SK-N-SH (cell line): ENCODE measurements around the gene MSTN. TPM values are rescaled to one million over a fixed set of nuclear protein-coding genes. Genes with fewer than 3 reads are reported as not detected.

Source experiments
- CTCF ChIA-PET: fragments of 300-600, 350-600 bp; formaldehyde crosslinking; extraction: SDS; loops from one replicate; lab custom pipeline; 2021; lab: Yijun Ruan, JAX
- POLR2A ChIA-PET: fragments of 350-600 bp; sonication (Branson Sonifier 250); formaldehyde crosslinking; extraction: SDS; loops from one replicate; lab custom pipeline; 2020; ENCODE audit warnings: antibody characterized with exemption, inconsistent platforms; lab: Yijun Ruan, JAX
- DNase-seq: peaks from one replicate; pipeline ENCODE4 v3.0.0; 2012
- H2AFZ ChIP-seq: fragments of 200-600 bp; sonication (generic); 2 replicates; pipeline ENCODE4 v1.8.1; 2016; ENCODE audit warnings: antibody characterized with exemption, mild to moderate bottlenecking, low read depth
- H3F3A ChIP-seq: fragments of 200-600 bp; sonication (generic); replicated peaks from 2 replicates; pipeline ENCODE3; 2016; ENCODE audit warnings: antibody characterized with exemption, mild to moderate bottlenecking; ENCODE audit not compliant: insufficient read depth
- H3K27ac ChIP-seq, 2 experiments: fragments of 200-500 bp in 1 of 2; fragments of 200-600 bp in 1 of 2; sonication (Bioruptor generic) in 1 of 2; sonication (generic), shearing (Covaris generic) in 1 of 2; 2 replicates each; pipeline versions ENCODE4 v1.5.1 to v1.6.1; 2014 to 2016; ENCODE audit warnings: low read depth in 2 of 2, inconsistent platforms in 1 of 2, low read length in 1 of 2, mild to moderate bottlenecking in 1 of 2, mixed read lengths in 1 of 2
- H3K27me3 ChIP-seq: fragments of 200-600 bp; sonication (generic), shearing (Covaris generic); 2 replicates; pipeline ENCODE4 v1.6.1; 2016; ENCODE audit warnings: mixed run types; ENCODE audit not compliant: insufficient read depth
- H3K36me3 ChIP-seq, 2 experiments: fragments of 200-500 bp in 1 of 2; fragments of 200-600 bp in 1 of 2; sonication (Bioruptor generic) in 1 of 2; sonication (generic) in 1 of 2; replicated peaks in 1 of 2; 2 replicates each; pipeline versions ENCODE3 to v1.5.1; 2014 to 2016; ENCODE audit warnings: low read length in 1 of 2, mild to moderate bottlenecking in 1 of 2; ENCODE audit not compliant: insufficient read depth in 2 of 2, control insufficient read depth in 1 of 2
- H3K4me1 ChIP-seq, 2 experiments: fragments of 200-500 bp in 1 of 2; fragments of 200-600 bp in 1 of 2; sonication (Bioruptor generic) in 1 of 2; sonication (generic), shearing (Covaris generic) in 1 of 2; 2 replicates each; pipeline versions ENCODE4 v1.5.1 to v1.6.1; 2014 to 2016; ENCODE audit warnings: low read depth in 1 of 2, low read length in 1 of 2, mixed run types in 1 of 2; ENCODE audit not compliant: insufficient read depth in 2 of 2, control insufficient read depth in 1 of 2
- H3K4me2 ChIP-seq: fragments of 200-600 bp; sonication (generic), shearing (Covaris generic); 2 replicates; pipeline ENCODE4 v1.6.1; 2017; ENCODE audit warnings: mixed run types
- H3K4me3 ChIP-seq, 2 experiments: fragments of 200-500 bp in 1 of 2; fragments of 200-600 bp in 1 of 2; sonication (Bioruptor generic) in 1 of 2; sonication (generic), shearing (Covaris generic) in 1 of 2; 2 replicates each; pipeline versions ENCODE4 v1.5.1 to v1.8.1; 2014 to 2016; ENCODE audit warnings: low read depth in 2 of 2, inconsistent platforms in 1 of 2, low read length in 1 of 2, mild to moderate bottlenecking in 1 of 2, mixed read lengths in 1 of 2, moderate library complexity in 1 of 2
- H3K79me2 ChIP-seq: fragments of 200-600 bp; sonication (generic); 2 replicates; pipeline ENCODE4 v1.8.1; 2017; ENCODE audit warnings: mild to moderate bottlenecking; ENCODE audit not compliant: insufficient read depth
- H3K9ac ChIP-seq: fragments of 200-600 bp; sonication (generic); 2 replicates; pipeline ENCODE4 v1.6.1; 2017; ENCODE audit warnings: mixed run types
- H3K9me2 ChIP-seq: fragments of 200-600 bp; sonication (generic); 2 replicates; pipeline ENCODE4 v1.6.1; 2017; ENCODE audit warnings: mixed run types
- H3K9me3 ChIP-seq: fragments of 200-600 bp; sonication (generic); 2 replicates; pipeline ENCODE4 v1.6.1; 2017; ENCODE audit warnings: mixed run types, mild to moderate bottlenecking, moderate library complexity
- H4K20me1 ChIP-seq: fragments of 200-600 bp; sonication (generic); 2 replicates; pipeline ENCODE4 v1.6.1; 2017; ENCODE audit warnings: mild to moderate bottlenecking, mixed run types; ENCODE audit not compliant: insufficient read depth
- CHD2 ChIP-seq: fragments of 150-350 bp; IDR thresholded peaks from 2 replicates; pipeline ENCODE4 v1.6.1; 2018; ENCODE audit warnings: low read length; ENCODE audit not compliant: partially characterized antibody
- ELF1 ChIP-seq: IDR thresholded peaks from 2 replicates; pipeline ENCODE4 v1.4.0; 2012
- EP300 ChIP-seq, 2 experiments: IDR thresholded peaks; 2 replicates each; pipeline versions ENCODE4 v1.4.0 to v1.6.1; 2012; ENCODE audit warnings: borderline replicate concordance in 1 of 2, low read depth in 1 of 2, low read length in 1 of 2
- EZH2phosphoT487 ChIP-seq: fragments of 200-600 bp; sonication (generic); IDR thresholded peaks from 2 replicates; pipeline ENCODE4 v1.6.1; 2017; ENCODE audit warnings: low read depth, mixed run types, mild to moderate bottlenecking, antibody characterized with exemption, moderate library complexity, borderline replicate concordance
- FOSL2 ChIP-seq: IDR thresholded peaks from 2 replicates; pipeline ENCODE4 v1.4.0; 2012; ENCODE audit warnings: low read depth, mild to moderate bottlenecking, moderate library complexity, borderline replicate concordance
- FOXJ3 ChIP-seq: sonication (generic); formaldehyde crosslinking; IDR thresholded peaks from 2 replicates; pipeline ENCODE4 v1.5.1; 2020; ENCODE audit warnings: mild to moderate bottlenecking, missing genetic modification reagents
- MEF2A ChIP-seq: IDR thresholded peaks from 2 replicates; pipeline ENCODE4 v1.4.0; 2012; ENCODE audit warnings: low read depth, borderline replicate concordance
- NFIC ChIP-seq: IDR thresholded peaks from 2 replicates; pipeline ENCODE4 v1.4.0; 2012; ENCODE audit warnings: borderline replicate concordance
- RXRA ChIP-seq: IDR thresholded peaks from 2 replicates; pipeline ENCODE4 v1.4.0; 2012; ENCODE audit warnings: low read depth, mild to moderate bottlenecking, borderline replicate concordance
- SIN3A ChIP-seq: IDR thresholded peaks from 2 replicates; pipeline ENCODE4 v1.6.1; 2012; ENCODE audit warnings: low read depth, mild to moderate bottlenecking, low read length, moderate library complexity, borderline replicate concordance
- SMC3 ChIP-seq: IDR thresholded peaks from 2 replicates; pipeline ENCODE4 v1.6.1; 2012; ENCODE audit warnings: low read depth, low read length, improper control_type of control experiment
- TAF1 ChIP-seq: IDR thresholded peaks from 2 replicates; pipeline ENCODE4 v1.6.1; 2012; ENCODE audit warnings: low read depth, mild to moderate bottlenecking, low read length, moderate library complexity, borderline replicate concordance
- TCF12 ChIP-seq: IDR thresholded peaks from 2 replicates; pipeline ENCODE4 v1.4.0; 2012
- YY1 ChIP-seq: IDR thresholded peaks from 2 replicates; pipeline ENCODE4 v1.4.0; 2012; ENCODE audit warnings: low read depth, mild to moderate bottlenecking
- WGBS: methylation state at CpG from one replicate; pipeline ENCODE4 v1.1.6; 2017; ENCODE audit warnings: low lambda C conversion rate; 5-methylcytosine and 5-hydroxymethylcytosine counted together
- polyA plus RNA-seq, 3 experiments: library from polyadenylated mRNA; depleted of rRNA; stranded (reverse); fragments of >200 nt; gene quantifications; 2 replicates each; pipeline ENCODE4 v1.2.3, GENCODE V29; 2012
- TF ChIP-seq, protein P1 (sequence below): fragments of 150-350 bp; IDR thresholded peaks from 2 replicates; pipeline ENCODE4 v1.6.1; 2016; ENCODE audit warnings: mild to moderate bottlenecking, low read depth, low read length
- TF ChIP-seq, protein P2 (sequence below): IDR thresholded peaks from 2 replicates; pipeline ENCODE4; 2012
- TF ChIP-seq, protein P3 (sequence below): fragments of 150-350 bp; IDR thresholded peaks from 2 replicates; pipeline ENCODE4 v1.6.1; 2017; ENCODE audit warnings: antibody characterized with exemption, low read length, low read depth, borderline replicate concordance
- TF ChIP-seq, protein P4 (sequence below): IDR thresholded peaks from 2 replicates; pipeline ENCODE4 v1.4.0; 2012; ENCODE audit warnings: low read depth, borderline replicate concordance
- TF ChIP-seq, protein P5 (sequence below): fragments of 200-600 bp; sonication (generic); IDR thresholded peaks from 2 replicates; pipeline ENCODE4 v1.6.1; 2017; ENCODE audit warnings: antibody characterized with exemption, mild to moderate bottlenecking, moderate library complexity

Gene MSTN
- polyA plus RNA-seq, 1 of the 3 experiments (the other 2 are of a cell fraction): 0.05 TPM

DNA sequence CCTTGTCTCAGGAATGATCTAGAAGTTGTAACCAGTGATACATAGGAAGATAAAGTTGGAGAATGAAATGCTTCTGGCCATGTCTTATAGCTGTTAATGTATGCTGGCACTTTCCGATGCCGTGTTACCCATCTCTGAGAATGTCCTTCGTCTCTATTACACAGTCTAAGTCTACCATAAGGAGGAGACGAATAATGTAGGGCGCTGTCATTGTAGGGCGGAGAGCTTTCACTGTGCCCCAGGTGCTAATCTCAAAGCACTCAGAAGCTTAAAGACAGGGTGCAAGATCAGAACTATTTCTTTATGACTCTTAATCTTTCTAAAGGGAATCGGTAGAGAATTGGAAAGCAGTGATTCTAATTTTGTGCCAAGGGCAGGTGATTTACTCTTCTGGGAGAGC is 48.2 kb upstream of the MSTN start:
- 86% methylated on average over 7 of the region's 7 CpGs for whole genome bisulfite sequencing
- H3K9ac ChIP-seq: no peak overlapping the region
- H3K27me3 ChIP-seq: no peaks in the 10 kb centered on the region
- POLR2A ChIA-PET: no interaction called here
- no peaks in the 10 kb centered on the region for H3K9me2 ChIP-seq
- no peak overlapping the region for H3K4me3 ChIP-seq
- no peaks in the 10 kb centered on the region for H3K9me3 ChIP-seq
- H3K4me1 ChIP-seq: peaks cover under 1 to 7% of the 10 kb centered on the region in 2 experiments; a peak in 2 of 4 replicates
- no peak overlapping the region for H3K4me2 ChIP-seq
- no peaks in the 10 kb centered on the region for H4K20me1 ChIP-seq
- H3F3A ChIP-seq: no peaks in the 10 kb centered on the region
- no peaks in the 10 kb centered on the region for H3K36me3 ChIP-seq
- no peaks in the 10 kb centered on the region for H3K79me2 ChIP-seq
- no peak for DNase-seq
- no peak overlapping the region for H3K27ac ChIP-seq
- TF ChIP-seq FOXJ3 (no peak), NFIC (no peak), MEF2A (no peak)
- TF ChIP-seq, protein P1, sequence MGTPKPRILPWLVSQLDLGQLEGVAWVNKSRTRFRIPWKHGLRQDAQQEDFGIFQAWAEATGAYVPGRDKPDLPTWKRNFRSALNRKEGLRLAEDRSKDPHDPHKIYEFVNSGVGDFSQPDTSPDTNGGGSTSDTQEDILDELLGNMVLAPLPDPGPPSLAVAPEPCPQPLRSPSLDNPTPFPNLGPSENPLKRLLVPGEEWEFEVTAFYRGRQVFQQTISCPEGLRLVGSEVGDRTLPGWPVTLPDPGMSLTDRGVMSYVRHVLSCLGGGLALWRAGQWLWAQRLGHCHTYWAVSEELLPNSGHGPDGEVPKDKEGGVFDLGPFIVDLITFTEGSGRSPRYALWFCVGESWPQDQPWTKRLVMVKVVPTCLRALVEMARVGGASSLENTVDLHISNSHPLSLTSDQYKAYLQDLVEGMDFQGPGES: no peak
- TF ChIP-seq, protein P2, sequence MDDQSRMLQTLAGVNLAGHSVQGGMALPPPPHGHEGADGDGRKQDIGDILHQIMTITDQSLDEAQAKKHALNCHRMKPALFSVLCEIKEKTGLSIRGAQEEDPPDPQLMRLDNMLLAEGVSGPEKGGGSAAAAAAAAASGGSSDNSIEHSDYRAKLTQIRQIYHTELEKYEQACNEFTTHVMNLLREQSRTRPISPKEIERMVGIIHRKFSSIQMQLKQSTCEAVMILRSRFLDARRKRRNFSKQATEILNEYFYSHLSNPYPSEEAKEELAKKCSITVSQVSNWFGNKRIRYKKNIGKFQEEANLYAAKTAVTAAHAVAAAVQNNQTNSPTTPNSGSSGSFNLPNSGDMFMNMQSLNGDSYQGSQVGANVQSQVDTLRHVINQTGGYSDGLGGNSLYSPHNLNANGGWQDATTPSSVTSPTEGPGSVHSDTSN: no peak
- CTCF ChIA-PET: interaction anchor here (0.6 to 1.3 kb wide), 2 partner anchors 17 to 204 kb away, joined by 3 to 4 read pairs; no protein-coding TSS in a partner anchor
- no peak overlapping the region for H2AFZ ChIP-seq

DNA sequence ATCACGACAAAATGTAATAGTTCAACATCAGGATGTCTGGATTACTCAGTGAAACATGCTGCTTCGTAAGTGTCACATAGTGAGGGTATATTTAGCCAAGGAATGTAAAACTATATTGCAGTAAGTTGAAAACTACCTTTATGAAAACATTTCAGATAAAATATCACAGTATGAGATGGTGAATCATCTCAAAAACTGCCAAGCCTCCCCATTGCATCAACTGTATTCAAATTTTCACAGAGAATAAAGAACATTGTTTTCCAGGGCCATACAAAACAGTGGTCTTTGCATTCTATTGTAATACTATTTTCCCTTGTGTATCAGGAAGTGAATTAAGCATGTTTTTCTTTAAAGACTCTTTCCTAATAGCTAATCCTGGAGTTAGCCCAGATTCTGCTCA is 47.6 kb upstream of the MSTN start:
- CTCF ChIA-PET: interaction anchor here (0.6 to 1.3 kb wide), 2 partner anchors 16 to 204 kb away, joined by 3 to 4 read pairs; no protein-coding TSS in a partner anchor
- H3K79me2 ChIP-seq: no peaks in the 10 kb centered on the region
- peaks cover 2 to 7% of the 10 kb centered on the region in 2 experiments; a peak in 2 of 4 replicates for H3K4me1 ChIP-seq
- no peaks in the 10 kb centered on the region for H4K20me1 ChIP-seq
- no peak overlapping the region for H3K9ac ChIP-seq
- no peak for DNase-seq
- 83% methylated on average over 2 of the region's 2 CpGs for WGBS
- H3K27me3 ChIP-seq: no peaks in the 10 kb centered on the region
- no peaks in the 10 kb centered on the region for H3K9me3 ChIP-seq
- POLR2A ChIA-PET: no interaction called here
- no peaks in the 10 kb centered on the region for H3K9me2 ChIP-seq
- peak overlapping the region; percentile 36; the same call in 1 of the 2 replicates for H3K4me2 ChIP-seq
- H2AFZ ChIP-seq: no peak overlapping the region
- H3F3A ChIP-seq: no peaks in the 10 kb centered on the region
- no peak overlapping the region for H3K27ac ChIP-seq
- no peak overlapping the region for H3K4me3 ChIP-seq
- H3K36me3 ChIP-seq: no peaks in the 10 kb centered on the region
- no peak for TF ChIP-seq FOSL2
- no peak for TF ChIP-seq SIN3A
- TF ChIP-seq, protein P3, sequence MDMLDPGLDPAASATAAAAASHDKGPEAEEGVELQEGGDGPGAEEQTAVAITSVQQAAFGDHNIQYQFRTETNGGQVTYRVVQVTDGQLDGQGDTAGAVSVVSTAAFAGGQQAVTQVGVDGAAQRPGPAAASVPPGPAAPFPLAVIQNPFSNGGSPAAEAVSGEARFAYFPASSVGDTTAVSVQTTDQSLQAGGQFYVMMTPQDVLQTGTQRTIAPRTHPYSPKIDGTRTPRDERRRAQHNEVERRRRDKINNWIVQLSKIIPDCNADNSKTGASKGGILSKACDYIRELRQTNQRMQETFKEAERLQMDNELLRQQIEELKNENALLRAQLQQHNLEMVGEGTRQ: no peak
- TF ChIP-seq ELF1: no peak
- TF ChIP-seq TAF1: no peak
- TF ChIP-seq, protein P4, sequence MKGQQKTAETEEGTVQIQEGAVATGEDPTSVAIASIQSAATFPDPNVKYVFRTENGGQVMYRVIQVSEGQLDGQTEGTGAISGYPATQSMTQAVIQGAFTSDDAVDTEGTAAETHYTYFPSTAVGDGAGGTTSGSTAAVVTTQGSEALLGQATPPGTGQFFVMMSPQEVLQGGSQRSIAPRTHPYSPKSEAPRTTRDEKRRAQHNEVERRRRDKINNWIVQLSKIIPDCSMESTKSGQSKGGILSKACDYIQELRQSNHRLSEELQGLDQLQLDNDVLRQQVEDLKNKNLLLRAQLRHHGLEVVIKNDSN: no peak
- TF ChIP-seq RXRA: no peak
- TF ChIP-seq, protein P1: no peak
- TF ChIP-seq, protein P2: no peak
- TF ChIP-seq EZH2phosphoT487: no peak
- TF ChIP-seq FOXJ3: no peak
- TF ChIP-seq YY1: no peak
- no peak for TF ChIP-seq CHD2
- no peak for TF ChIP-seq MEF2A
- no peak for TF ChIP-seq EP300 (IDR thresholded peaks at IDR 0.05; ENCODE audit: borderline replicate concordance in 1 of 2, low read depth in 1 of 2, low read length in 1 of 2)
- TF ChIP-seq SMC3: no peak
- TF ChIP-seq, protein P5, sequence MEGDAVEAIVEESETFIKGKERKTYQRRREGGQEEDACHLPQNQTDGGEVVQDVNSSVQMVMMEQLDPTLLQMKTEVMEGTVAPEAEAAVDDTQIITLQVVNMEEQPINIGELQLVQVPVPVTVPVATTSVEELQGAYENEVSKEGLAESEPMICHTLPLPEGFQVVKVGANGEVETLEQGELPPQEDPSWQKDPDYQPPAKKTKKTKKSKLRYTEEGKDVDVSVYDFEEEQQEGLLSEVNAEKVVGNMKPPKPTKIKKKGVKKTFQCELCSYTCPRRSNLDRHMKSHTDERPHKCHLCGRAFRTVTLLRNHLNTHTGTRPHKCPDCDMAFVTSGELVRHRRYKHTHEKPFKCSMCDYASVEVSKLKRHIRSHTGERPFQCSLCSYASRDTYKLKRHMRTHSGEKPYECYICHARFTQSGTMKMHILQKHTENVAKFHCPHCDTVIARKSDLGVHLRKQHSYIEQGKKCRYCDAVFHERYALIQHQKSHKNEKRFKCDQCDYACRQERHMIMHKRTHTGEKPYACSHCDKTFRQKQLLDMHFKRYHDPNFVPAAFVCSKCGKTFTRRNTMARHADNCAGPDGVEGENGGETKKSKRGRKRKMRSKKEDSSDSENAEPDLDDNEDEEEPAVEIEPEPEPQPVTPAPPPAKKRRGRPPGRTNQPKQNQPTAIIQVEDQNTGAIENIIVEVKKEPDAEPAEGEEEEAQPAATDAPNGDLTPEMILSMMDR: no peak
- no peak for TF ChIP-seq TCF12
